Measurements from ENCODE around the gene MTERF4. TPM values are rescaled to one million over a fixed set of nuclear protein-coding genes. Genes with fewer than 3 reads are reported as not detected.

The MTERF4 gene
- polyA plus RNA-seq, 2 of the 4 experiments (the other 2 are of a cell fraction): 44.9 to 47.1 TPM

- no peak overlapping the region for H3K4me3 ChIP-seq
- ATAC-seq (peak; percentile 16 to 31; a peak in 3 of 6 replicates), DNase-seq (ENCODE audit: low read depth in 1 of 2, low spot score in 1 of 2) (no peak), FAIRE-seq (no peak)
- H3K4me2 ChIP-seq: no peak overlapping the region
- no peak overlapping the region for H3K27ac ChIP-seq
- no peak for TF ChIP-seq MYC (IDR thresholded peaks at IDR 0.05; ENCODE audit: borderline replicate concordance, low read length)
- no peak for TF ChIP-seq PBX3 (IDR thresholded peaks at IDR 0.05)
- TF ChIP-seq GATA3 (IDR thresholded peaks at IDR 0.05; ENCODE audit: borderline replicate concordance): no peak
- no peak for TF ChIP-seq HOXB13 (CRISPR knock-in tag; IDR thresholded peaks at IDR 0.05; ENCODE audit: low read depth)
- no peak for TF ChIP-seq CHD2 (IDR thresholded peaks at IDR 0.05; ENCODE audit: low read length, partially characterized antibody)
- no peak for TF ChIP-seq CBX2 (IDR thresholded peaks at IDR 0.05; ENCODE audit: borderline replicate concordance, low read depth)
- TF ChIP-seq POLR2AphosphoS2 (conservative IDR thresholded peaks at IDR 0.05; ENCODE audit: low read length): no peak
- no peak for TF ChIP-seq HOXA7 (CRISPR knock-in tag; IDR thresholded peaks at IDR 0.05)
- TF ChIP-seq RARB (CRISPR knock-in tag; IDR thresholded peaks at IDR 0.05): no peak
- no peak for TF ChIP-seq MAZ (IDR thresholded peaks at IDR 0.05; ENCODE audit: borderline replicate concordance, low read depth, low read length)
- no peaks in the 10 kb centered on the region for H3K9me3 ChIP-seq
- ChIA-PET POLR2A (no interaction called here), CTCF (interaction anchor here (0.8 kb wide), 1 partner anchor 9 kb away, joined by 3 read pairs; no protein-coding TSS in a partner anchor)
- 85% methylated on average over 9 of the region's 9 CpGs for WGBS (ENCODE audit: missing lambda C conversion rate)
- H3K4me1 ChIP-seq: no peaks in the 10 kb centered on the region
These were observed 20.9 kb downstream of the MTERF4 start for GRCh38 chr2:241081190-241081642.

GRCh38 chr2:241080405-241081189 lies 21.5 kb downstream of the MTERF4 start:
- CTCF ChIA-PET: interaction anchor here (0.8 to 1.4 kb wide), 2 partner anchors 9 to 59 kb away, joined by 3 to 4 read pairs; no protein-coding TSS in a partner anchor
- H3K27ac ChIP-seq: no peak overlapping the region
- ATAC-seq (peak; percentile 15 to 17; a peak in 4 of 6 replicates), DNase-seq (ENCODE audit: low read depth in 1 of 2, low spot score in 1 of 2) (no peak), FAIRE-seq (no peak)
- no peak overlapping the region for H3K4me3 ChIP-seq
- TF ChIP-seq RNF2 (IDR thresholded peaks at IDR 0.05; ENCODE audit: borderline replicate concordance, low read depth) (no peak), CBX2 (IDR thresholded peaks at IDR 0.05; ENCODE audit: borderline replicate concordance, low read depth) (no peak), POLR2A (IDR thresholded peaks at IDR 0.05; ENCODE audit: low read length) (no peak), EHF (CRISPR knock-in tag; IDR thresholded peaks at IDR 0.05) (no peak), RCOR1 (IDR thresholded peaks at IDR 0.05; ENCODE audit: low read depth, low read length) (no peak), TFCP2L1 (CRISPR knock-in tag; IDR thresholded peaks at IDR 0.05) (no peak), FOSL2 (IDR thresholded peaks at IDR 0.05) (no peak), FOSL2 (CRISPR knock-in tag; IDR thresholded peaks at IDR 0.05) (no peak), HOXA7 (CRISPR knock-in tag; IDR thresholded peaks at IDR 0.05) (no peak), ATOH8 (CRISPR knock-in tag; IDR thresholded peaks at IDR 0.05; ENCODE audit: low read depth) (no peak), CHD4 (IDR thresholded peaks at IDR 0.05; ENCODE audit: borderline replicate concordance) (no peak), REST (IDR thresholded peaks at IDR 0.05) (no peak), MYC (IDR thresholded peaks at IDR 0.05; ENCODE audit: borderline replicate concordance, low read length) (no peak), EP300 (IDR thresholded peaks at IDR 0.05) (no peak), NR3C1 (IDR thresholded peaks at IDR 0.05) (no peak), ZSCAN20 (CRISPR knock-in tag; IDR thresholded peaks at IDR 0.05) (no peak), TP53 (CRISPR knock-in tag; IDR thresholded peaks at IDR 0.05) (no peak)
- H3K4me1 ChIP-seq: no peaks in the 10 kb centered on the region
- POLR2A ChIA-PET: no interaction called here
- no peaks in the 10 kb centered on the region for H3K9me3 ChIP-seq
- 85% methylated on average over 16 of the region's 18 CpGs for WGBS (ENCODE audit: missing lambda C conversion rate)
- H3K4me2 ChIP-seq: no peak overlapping the region
